ENCODE measurements around the gene KIRREL3. TPM values are rescaled to one million over a fixed set of nuclear protein-coding genes. Genes with fewer than 3 reads are reported as not detected.

The KIRREL3 gene
- polyA plus RNA-seq, 2 of the 4 experiments (the other 2 are of a cell fraction): 3.0 to 11.0 TPM

DNA sequence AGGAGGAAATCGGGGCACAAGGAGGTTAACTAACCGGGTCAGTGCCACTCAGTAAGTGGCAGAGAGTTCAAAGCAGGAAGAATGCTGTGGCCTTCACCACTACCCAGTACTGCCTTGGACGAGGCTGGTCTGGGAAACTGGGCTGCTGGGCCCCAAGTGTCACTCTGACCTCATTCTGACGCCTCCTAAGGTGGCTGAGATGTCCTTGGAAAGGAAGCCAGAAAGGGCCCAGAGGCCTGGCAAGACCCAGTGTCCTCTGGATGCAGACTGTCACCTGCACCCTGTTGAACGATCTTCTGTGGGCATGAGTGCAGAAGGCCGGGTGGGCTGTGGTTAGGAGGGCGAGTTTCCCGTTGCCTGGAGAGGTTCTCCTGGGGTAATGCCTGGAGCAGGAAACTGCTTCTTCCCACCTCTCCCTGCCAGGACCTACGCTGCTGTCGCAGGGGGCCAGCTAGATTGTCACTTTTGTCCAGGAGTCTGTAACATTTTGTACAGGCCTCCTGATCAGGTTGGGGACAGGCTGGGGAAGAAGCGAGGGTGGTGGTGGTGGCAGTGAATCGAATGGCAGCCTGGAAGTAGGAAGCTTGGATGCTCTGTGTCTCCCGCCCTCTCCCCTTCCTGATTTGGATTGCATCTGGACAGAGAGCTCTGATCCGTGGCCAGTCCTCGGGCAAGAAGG is 540.0 kb downstream of the KIRREL3 start:
- Histone ChIP-seq H3K9me3 (no peaks in the 10 kb centered on the region), H3K4me2 (no peak overlapping the region), H3K27ac (no peak overlapping the region), H3K4me1 (no peaks in the 10 kb centered on the region), H3K4me3 (no peak overlapping the region)
- TF ChIP-seq HOXB13 (CRISPR knock-in tag; IDR thresholded peaks at IDR 0.05; ENCODE audit: low read depth): no peak
- no peak for TF ChIP-seq NFE2L2 (conservative IDR thresholded peaks at IDR 0.05; ENCODE audit: low read length)
- no peak for TF ChIP-seq EHF (CRISPR knock-in tag; IDR thresholded peaks at IDR 0.05)
- TF ChIP-seq, protein P1, sequence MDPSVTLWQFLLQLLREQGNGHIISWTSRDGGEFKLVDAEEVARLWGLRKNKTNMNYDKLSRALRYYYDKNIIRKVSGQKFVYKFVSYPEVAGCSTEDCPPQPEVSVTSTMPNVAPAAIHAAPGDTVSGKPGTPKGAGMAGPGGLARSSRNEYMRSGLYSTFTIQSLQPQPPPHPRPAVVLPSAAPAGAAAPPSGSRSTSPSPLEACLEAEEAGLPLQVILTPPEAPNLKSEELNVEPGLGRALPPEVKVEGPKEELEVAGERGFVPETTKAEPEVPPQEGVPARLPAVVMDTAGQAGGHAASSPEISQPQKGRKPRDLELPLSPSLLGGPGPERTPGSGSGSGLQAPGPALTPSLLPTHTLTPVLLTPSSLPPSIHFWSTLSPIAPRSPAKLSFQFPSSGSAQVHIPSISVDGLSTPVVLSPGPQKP (IDR thresholded peaks at IDR 0.05; ENCODE audit: low read depth, low read length): no peak
- TF ChIP-seq MAX (IDR thresholded peaks at IDR 0.05): no peak
- TF ChIP-seq CBX2 (IDR thresholded peaks at IDR 0.05; ENCODE audit: borderline replicate concordance, low read depth): no peak
- TF ChIP-seq KDM1A (IDR thresholded peaks at IDR 0.05; ENCODE audit: low read depth): no peak
- no peak for TF ChIP-seq REST (IDR thresholded peaks at IDR 0.05)
- TF ChIP-seq KDM5A (IDR thresholded peaks at IDR 0.05): no peak
- TF ChIP-seq JUNB (IDR thresholded peaks at IDR 0.05): no peak
- TF ChIP-seq ZNF302 (CRISPR knock-in tag; IDR thresholded peaks at IDR 0.05): no peak
- TF ChIP-seq ZFP36 (IDR thresholded peaks at IDR 0.05; ENCODE audit: borderline replicate concordance, partially characterized antibody): no peak
- TF ChIP-seq, protein P2, sequence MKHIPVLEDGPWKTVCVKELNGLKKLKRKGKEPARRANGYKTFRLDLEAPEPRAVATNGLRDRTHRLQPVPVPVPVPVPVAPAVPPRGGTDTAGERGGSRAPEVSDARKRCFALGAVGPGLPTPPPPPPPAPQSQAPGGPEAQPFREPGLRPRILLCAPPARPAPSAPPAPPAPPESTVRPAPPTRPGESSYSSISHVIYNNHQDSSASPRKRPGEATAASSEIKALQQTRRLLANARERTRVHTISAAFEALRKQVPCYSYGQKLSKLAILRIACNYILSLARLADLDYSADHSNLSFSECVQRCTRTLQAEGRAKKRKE (CRISPR knock-in tag; IDR thresholded peaks at IDR 0.05; ENCODE audit: low read depth): no peak
- no peak for TF ChIP-seq MAFK (IDR thresholded peaks at IDR 0.05; ENCODE audit: partially characterized antibody)
- no peak for TF ChIP-seq PHF8 (IDR thresholded peaks at IDR 0.05; ENCODE audit: borderline replicate concordance, low read depth)
- TF ChIP-seq SMC3 (IDR thresholded peaks at IDR 0.05): no peak
- WGBS (ENCODE audit: missing lambda C conversion rate): 72% methylated on average over 11 of the region's 15 CpGs
- no peak for FAIRE-seq
- POLR2A ChIA-PET: no interaction called here
- ATAC-seq: no peak
- CTCF ChIA-PET: interaction anchor here (1.2 to 4.5 kb wide), 2 partner anchors 19 to 20 kb away, joined by 3 to 22 read pairs; no protein-coding TSS in a partner anchor
- DNase-seq (ENCODE audit: low read depth in 1 of 2, low spot score in 1 of 2): no peak

DNA sequence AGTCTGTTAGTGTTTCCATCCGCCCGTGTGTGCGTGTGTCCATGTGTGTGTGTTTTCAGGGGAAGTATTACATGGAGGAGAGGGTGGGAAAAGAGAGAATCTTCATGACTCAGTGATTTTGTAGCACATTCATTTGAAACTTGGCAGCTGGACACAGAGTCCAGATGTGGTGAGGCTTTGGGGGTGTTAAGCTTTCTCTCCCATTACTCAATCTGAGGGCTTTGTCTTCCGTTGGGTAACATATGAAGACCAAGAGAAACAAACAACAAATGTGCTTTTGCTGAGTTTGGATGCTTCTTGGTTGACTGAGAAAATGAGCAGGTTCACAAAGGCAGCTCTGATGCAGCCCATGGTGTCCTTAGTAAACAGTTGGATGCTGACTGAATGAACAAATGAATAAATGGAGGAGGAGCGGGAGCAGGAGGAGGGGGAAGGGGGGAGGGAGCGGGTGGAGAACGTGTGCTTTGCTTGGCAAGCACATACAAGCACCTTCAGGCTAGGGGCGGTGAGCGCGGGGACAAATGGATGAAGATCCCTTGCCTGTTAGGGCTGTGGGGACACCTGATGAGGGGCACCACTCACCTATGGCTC is 540.8 kb downstream of the KIRREL3 start:
- ATAC-seq: no peak
- Histone ChIP-seq H3K4me1 (no peaks in the 10 kb centered on the region), H3K9me3 (no peaks in the 10 kb centered on the region), H3K4me2 (no peak overlapping the region), H3K4me3 (no peak overlapping the region), H3K27ac (no peak overlapping the region)
- CTCF ChIA-PET: interaction anchor here (1.0 to 4.5 kb wide), 3 partner anchors 9 to 149 kb away, joined by 3 to 22 read pairs (median 4); no protein-coding TSS in a partner anchor
- TF ChIP-seq, protein P3, sequence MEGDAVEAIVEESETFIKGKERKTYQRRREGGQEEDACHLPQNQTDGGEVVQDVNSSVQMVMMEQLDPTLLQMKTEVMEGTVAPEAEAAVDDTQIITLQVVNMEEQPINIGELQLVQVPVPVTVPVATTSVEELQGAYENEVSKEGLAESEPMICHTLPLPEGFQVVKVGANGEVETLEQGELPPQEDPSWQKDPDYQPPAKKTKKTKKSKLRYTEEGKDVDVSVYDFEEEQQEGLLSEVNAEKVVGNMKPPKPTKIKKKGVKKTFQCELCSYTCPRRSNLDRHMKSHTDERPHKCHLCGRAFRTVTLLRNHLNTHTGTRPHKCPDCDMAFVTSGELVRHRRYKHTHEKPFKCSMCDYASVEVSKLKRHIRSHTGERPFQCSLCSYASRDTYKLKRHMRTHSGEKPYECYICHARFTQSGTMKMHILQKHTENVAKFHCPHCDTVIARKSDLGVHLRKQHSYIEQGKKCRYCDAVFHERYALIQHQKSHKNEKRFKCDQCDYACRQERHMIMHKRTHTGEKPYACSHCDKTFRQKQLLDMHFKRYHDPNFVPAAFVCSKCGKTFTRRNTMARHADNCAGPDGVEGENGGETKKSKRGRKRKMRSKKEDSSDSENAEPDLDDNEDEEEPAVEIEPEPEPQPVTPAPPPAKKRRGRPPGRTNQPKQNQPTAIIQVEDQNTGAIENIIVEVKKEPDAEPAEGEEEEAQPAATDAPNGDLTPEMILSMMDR (IDR thresholded peaks at IDR 0.05): no peak
- TF ChIP-seq NPAS2 (CRISPR knock-in tag; IDR thresholded peaks at IDR 0.05; ENCODE audit: borderline replicate concordance): no peak
- no peak for DNase-seq (ENCODE audit: low read depth in 1 of 2, low spot score in 1 of 2)
- POLR2A ChIA-PET: no interaction called here
- WGBS (ENCODE audit: missing lambda C conversion rate): 82% methylated on average over 10 of the region's 10 CpGs
- no peak for FAIRE-seq

Measured in A549 (cell line).